ENCODE data around the gene FRMD3.

GRCh38 chr9:83459830-83460229, 78.4 kb downstream of the FRMD3 start:
- TF ChIP-seq MAX (IDR thresholded peaks at IDR 0.05; ENCODE audit: low read depth, low read length), result no peak
- TF ChIP-seq CTCF (IDR thresholded peaks at IDR 0.05; ENCODE audit: low read depth, low read length), result no peak
- no peak for TF ChIP-seq POLR2A (IDR thresholded peaks at IDR 0.05; ENCODE audit: extremely low read depth, insufficient read length)

All from NB4 (cell line).